ENCODE data around the gene MYBPH.

Gene MYBPH

DNA sequence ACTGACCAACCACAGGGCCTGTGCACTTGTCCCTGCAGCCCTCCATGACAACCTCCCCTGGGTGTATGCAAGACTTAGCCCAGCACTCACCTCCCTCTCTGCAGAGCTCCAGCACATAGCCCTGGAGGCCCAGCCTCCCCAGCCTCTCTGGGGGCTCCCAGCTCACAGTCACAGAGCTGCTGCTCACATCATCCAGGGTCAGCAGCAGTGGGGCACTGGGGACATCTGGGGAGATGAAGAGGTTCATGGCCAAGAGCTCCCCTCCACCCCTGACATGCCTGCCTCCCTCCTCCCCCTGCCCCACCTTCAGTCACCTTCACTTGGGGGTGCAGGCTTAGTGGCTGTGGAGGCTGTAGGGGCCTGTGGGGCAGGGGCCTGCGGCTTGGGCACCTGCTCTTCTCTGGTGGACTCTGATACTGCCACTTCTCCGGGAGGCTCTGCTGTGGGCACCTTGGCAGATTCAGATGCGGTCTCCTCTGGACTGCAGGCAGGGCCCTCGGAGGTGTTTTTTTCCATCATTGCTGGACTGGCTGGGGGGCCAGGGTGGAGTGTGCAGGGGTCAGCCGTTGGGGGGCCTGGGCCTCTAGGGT is at the start of gene MYBPH:
Gene MYBPH, minus strand, starts transcription at position 590 of the 590 bp plus-strand sequence. Its CDS starts 71 bp downstream, at position 519.
- Histone ChIP-seq H3K36me3 (ENCODE audit: insufficient read depth, low read length) (no peaks in the 10 kb centered on the region), H3K4me1 (ENCODE audit: insufficient read depth, low read length) (peaks cover 17% of the 10 kb centered on the region), H3K4me3 (ENCODE audit: low read length) (no peak within 1 kb of the TSS), H3K9me3 (ENCODE audit: low read length) (no peaks in the 10 kb centered on the region), H2AFZ (ENCODE audit: low read depth, low read length) (no peak within 1 kb of the TSS), H3K27me3 (ENCODE audit: insufficient read depth, low read length) (peaks cover 8% of the 10 kb centered on the region)

DNA sequence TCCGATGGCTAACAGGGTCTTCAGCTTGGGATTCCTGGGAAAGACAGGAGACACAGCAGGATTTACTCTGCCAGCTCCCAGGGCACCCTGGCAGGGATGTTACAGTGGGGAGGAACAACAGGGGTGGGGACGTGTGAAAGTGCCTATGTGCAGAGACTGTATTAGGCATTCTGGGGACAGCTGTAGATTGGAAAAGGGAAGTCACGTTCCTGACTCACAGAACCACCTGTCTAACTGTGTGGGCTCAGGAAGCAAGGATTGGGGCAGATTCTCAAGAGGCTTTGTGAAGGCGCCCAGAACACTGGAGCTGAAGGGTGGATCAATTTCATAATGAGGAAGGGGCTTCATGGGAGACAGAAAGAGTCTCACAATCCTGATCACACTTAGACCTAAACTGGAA is 49.4 kb upstream of the MYBPH start:
- H3K27me3 ChIP-seq (ENCODE audit: insufficient read depth, low read length): peaks cover 35% of the 10 kb centered on the region
- H2AFZ ChIP-seq (ENCODE audit: low read depth, low read length): no peak overlapping the region
- H3K4me3 ChIP-seq (ENCODE audit: low read length): no peak overlapping the region
- H3K9me3 ChIP-seq (ENCODE audit: low read length): no peaks in the 10 kb centered on the region
- no peaks in the 10 kb centered on the region for H3K36me3 ChIP-seq (ENCODE audit: insufficient read depth, low read length)
- H3K4me1 ChIP-seq (ENCODE audit: insufficient read depth, low read length): no peaks in the 10 kb centered on the region

DNA sequence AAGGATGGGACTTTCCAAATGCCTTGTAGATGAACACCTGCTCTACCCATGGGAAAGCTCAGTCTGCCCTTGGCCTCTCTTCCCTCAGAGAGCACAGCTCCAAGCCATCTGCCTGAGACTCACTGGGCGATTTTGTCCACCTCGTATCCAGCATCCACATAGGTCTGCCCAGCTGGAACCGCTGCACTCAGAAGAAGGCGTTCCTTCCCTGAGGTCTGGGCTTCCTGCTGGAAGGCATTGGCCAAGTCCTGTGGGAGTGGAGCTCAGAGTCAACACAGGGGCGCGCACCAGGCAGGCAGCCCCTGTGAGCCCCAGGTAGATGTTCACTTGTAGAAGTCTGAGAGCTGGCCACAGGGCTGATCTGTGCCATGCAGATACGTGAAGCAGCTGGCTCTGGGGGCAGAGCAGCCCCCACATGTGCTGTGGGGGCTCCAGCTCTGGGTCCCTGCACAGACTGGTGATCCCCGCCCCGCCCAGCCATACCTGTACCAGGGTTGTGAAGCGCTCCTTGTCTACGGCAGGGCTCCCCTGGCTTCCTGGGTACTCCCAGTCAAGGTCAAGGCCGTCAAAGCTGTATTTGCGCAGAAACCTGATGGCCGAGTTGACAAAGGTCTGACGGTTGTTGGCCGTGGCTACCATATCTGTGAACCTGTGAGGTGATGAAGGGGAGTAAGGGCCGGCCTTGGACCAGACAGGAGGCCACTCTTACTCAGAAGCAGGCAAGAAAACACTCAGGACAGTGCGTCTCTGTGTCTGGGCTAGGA is 47.6 kb upstream of the MYBPH start:
- Histone ChIP-seq H2AFZ (ENCODE audit: low read depth, low read length) (no peak overlapping the region), H3K36me3 (ENCODE audit: insufficient read depth, low read length) (no peaks in the 10 kb centered on the region), H3K27me3 (ENCODE audit: insufficient read depth, low read length) (peaks cover 39% of the 10 kb centered on the region), H3K4me1 (ENCODE audit: insufficient read depth, low read length) (no peaks in the 10 kb centered on the region), H3K4me3 (ENCODE audit: low read length) (no peak overlapping the region), H3K9me3 (ENCODE audit: low read length) (no peaks in the 10 kb centered on the region)

- Histone ChIP-seq H3K9me3 (ENCODE audit: low read length) (no peaks in the 10 kb centered on the region), H3K4me1 (ENCODE audit: insufficient read depth, low read length) (no peaks in the 10 kb centered on the region), H2AFZ (ENCODE audit: low read depth, low read length) (no peak overlapping the region), H3K36me3 (ENCODE audit: insufficient read depth, low read length) (no peaks in the 10 kb centered on the region), H3K4me3 (ENCODE audit: low read length) (no peak overlapping the region), H3K27me3 (ENCODE audit: insufficient read depth, low read length) (peaks cover 22% of the 10 kb centered on the region)
Measured at GRCh38 chr1:203219934-203220333, 44.3 kb upstream of the MYBPH start.

DNA sequence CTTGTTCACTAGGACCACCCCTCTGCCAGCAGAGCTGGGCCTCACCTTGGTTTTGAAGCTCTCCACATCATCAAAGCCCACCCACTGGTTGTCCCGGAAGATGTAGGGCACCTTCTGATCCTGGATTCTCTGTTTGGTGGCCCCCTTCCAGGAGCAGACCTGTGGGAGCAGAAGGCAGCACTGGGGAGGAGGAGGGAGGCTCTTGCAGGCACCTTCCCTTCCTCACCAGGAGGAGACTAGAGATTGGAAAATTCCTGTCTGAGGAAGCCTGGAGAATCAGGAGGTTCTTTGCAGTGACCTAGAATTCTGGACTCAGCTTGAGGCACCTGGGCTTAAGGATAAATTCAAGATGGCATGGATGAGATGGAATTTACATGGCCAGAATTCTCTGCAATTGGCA is 43.5 kb upstream of the MYBPH start:
- no peak overlapping the region for H2AFZ ChIP-seq (ENCODE audit: low read depth, low read length)
- no peaks in the 10 kb centered on the region for H3K36me3 ChIP-seq (ENCODE audit: insufficient read depth, low read length)
- H3K27me3 ChIP-seq (ENCODE audit: insufficient read depth, low read length): peaks cover 17% of the 10 kb centered on the region
- no peaks in the 10 kb centered on the region for H3K4me1 ChIP-seq (ENCODE audit: insufficient read depth, low read length)
- no peak overlapping the region for H3K4me3 ChIP-seq (ENCODE audit: low read length)
- no peaks in the 10 kb centered on the region for H3K9me3 ChIP-seq (ENCODE audit: low read length)

DNA sequence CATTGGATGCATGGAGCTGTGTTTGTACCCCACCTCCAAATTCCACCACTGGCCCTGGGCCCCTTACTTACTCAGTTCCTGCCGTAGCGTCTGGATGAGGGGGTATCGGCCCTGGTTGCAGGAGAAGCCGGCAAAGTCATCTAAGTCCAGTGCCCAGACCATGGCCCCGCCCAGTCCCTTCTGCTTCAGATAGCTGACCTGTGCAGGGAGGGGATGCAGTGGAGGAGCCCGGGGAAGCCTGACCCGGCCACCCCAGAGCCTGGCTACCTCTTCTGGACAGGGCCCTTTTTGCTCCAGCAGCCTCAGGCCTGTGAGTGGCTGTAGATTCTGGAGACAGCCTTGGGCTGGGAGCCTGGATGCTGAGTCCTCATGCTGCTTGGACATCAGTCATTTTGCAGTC is 42.0 kb upstream of the MYBPH start:
- Histone ChIP-seq H2AFZ (ENCODE audit: low read depth, low read length) (no peak overlapping the region), H3K9me3 (ENCODE audit: low read length) (no peaks in the 10 kb centered on the region), H3K27me3 (ENCODE audit: insufficient read depth, low read length) (peaks cover 14% of the 10 kb centered on the region), H3K4me3 (ENCODE audit: low read length) (no peak overlapping the region), H3K4me1 (ENCODE audit: insufficient read depth, low read length) (no peaks in the 10 kb centered on the region), H3K36me3 (ENCODE audit: insufficient read depth, low read length) (no peaks in the 10 kb centered on the region)

DNA sequence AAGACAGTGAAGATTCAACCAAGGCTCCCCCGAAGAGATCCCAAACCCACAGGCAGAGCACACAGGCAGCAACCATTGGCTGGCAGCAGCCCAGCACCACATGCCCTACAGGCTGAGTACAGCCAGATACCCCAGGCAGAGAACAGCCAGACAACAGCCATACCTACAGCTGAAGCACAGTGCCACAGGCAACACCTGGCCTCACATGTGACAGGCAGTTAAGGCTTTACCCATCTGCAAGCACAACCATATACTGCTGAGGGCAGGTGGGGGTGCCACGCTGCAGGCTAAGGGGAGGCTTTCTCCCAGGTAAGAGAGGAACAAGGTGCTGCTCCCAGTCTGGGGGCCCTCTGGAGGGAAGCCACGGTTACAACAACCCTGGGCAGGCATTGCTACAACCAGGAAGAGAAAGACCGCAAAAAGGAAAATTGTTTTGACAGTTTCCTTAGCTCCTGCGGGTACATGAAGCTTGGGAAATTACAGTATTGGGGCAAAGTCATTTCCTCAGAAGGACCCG is 41.6 kb upstream of the MYBPH start:
- Histone ChIP-seq H3K4me1 (ENCODE audit: insufficient read depth, low read length) (no peaks in the 10 kb centered on the region), H3K36me3 (ENCODE audit: insufficient read depth, low read length) (no peaks in the 10 kb centered on the region), H2AFZ (ENCODE audit: low read depth, low read length) (no peak overlapping the region), H3K4me3 (ENCODE audit: low read length) (no peak overlapping the region), H3K9me3 (ENCODE audit: low read length) (no peaks in the 10 kb centered on the region), H3K27me3 (ENCODE audit: insufficient read depth, low read length) (peaks cover 12% of the 10 kb centered on the region)

GRCh38 chr1:203216274-203217138 is 40.9 kb upstream of the MYBPH start:
- Histone ChIP-seq H2AFZ (ENCODE audit: low read depth, low read length) (no peak overlapping the region), H3K27me3 (ENCODE audit: insufficient read depth, low read length) (peaks cover 10% of the 10 kb centered on the region), H3K36me3 (ENCODE audit: insufficient read depth, low read length) (no peaks in the 10 kb centered on the region), H3K9me3 (ENCODE audit: low read length) (no peaks in the 10 kb centered on the region), H3K4me3 (ENCODE audit: low read length) (no peak overlapping the region), H3K4me1 (ENCODE audit: insufficient read depth, low read length) (no peaks in the 10 kb centered on the region)

DNA sequence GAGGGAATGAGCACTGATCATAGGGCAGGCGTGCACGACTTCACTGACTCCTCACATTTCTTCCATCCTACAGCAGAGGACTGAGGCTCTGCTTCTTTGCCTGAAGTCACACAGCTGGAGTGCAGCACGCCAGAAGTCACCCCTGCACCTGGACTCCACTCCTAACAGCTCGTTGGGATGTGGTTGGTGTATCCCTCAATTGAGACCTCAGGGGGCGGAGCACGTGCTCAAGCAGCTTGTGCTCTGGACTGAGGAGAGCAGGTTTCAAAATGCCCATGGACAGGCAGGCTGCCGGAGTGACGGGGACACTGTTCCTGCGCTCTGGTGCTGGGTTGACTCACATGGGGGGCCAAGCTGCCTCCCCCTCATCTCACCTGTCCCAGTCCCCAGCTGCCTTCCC is 39.9 kb upstream of the MYBPH start:
- Histone ChIP-seq H3K9me3 (ENCODE audit: low read length) (no peaks in the 10 kb centered on the region), H2AFZ (ENCODE audit: low read depth, low read length) (no peak overlapping the region), H3K27me3 (ENCODE audit: insufficient read depth, low read length) (peaks cover 10% of the 10 kb centered on the region), H3K4me3 (ENCODE audit: low read length) (no peak overlapping the region), H3K4me1 (ENCODE audit: insufficient read depth, low read length) (no peaks in the 10 kb centered on the region), H3K36me3 (ENCODE audit: insufficient read depth, low read length) (no peaks in the 10 kb centered on the region)

DNA sequence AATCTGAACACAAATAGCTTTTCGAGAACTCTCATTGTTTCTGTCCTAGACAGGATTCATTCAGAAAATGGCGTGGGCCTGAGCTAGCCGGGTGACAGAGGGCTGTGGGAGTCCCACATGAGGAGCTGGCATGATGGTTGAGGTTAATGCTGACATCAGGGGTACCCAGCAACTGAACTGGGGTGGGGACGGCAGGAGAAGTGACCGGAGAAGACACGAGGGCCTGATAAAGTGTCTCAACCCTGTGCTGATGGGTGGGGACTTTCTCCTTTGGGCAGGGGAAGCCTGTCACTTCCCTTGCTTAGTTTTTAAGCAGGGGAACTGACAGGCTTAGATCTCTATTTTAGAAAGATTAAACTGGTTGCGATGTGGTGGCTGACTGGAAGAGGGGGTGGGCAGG is 39.2 kb upstream of the MYBPH start:
- no peak overlapping the region for H3K4me3 ChIP-seq (ENCODE audit: low read length)
- no peaks in the 10 kb centered on the region for H3K36me3 ChIP-seq (ENCODE audit: insufficient read depth, low read length)
- H2AFZ ChIP-seq (ENCODE audit: low read depth, low read length): no peak overlapping the region
- H3K9me3 ChIP-seq (ENCODE audit: low read length): no peaks in the 10 kb centered on the region
- H3K4me1 ChIP-seq (ENCODE audit: insufficient read depth, low read length): no peaks in the 10 kb centered on the region
- peaks cover 8% of the 10 kb centered on the region for H3K27me3 ChIP-seq (ENCODE audit: insufficient read depth, low read length)

DNA sequence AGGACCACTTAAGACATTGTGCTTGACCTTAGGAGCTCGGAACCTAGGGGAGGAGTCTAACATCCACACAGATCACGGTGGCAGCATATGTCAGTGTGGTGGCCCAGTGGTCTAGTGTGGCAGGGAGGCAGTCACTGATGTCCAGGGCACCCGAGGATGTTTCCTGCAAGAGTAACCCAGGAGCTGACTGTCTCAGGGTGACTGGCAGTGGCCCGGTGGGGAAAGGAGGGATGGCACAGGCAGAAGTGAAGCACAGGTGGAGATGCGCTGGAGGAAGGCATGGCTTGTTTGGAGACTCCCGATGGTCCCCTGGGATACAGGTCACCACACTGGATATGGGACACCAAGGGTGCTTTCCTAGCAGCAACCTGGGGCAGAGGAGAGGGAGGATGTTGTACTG is 37.5 kb upstream of the MYBPH start:
- no peaks in the 10 kb centered on the region for H3K36me3 ChIP-seq (ENCODE audit: insufficient read depth, low read length)
- H3K27me3 ChIP-seq (ENCODE audit: insufficient read depth, low read length): peaks cover 3% of the 10 kb centered on the region
- H3K4me1 ChIP-seq (ENCODE audit: insufficient read depth, low read length): no peaks in the 10 kb centered on the region
- H3K4me3 ChIP-seq (ENCODE audit: low read length): no peak overlapping the region
- H2AFZ ChIP-seq (ENCODE audit: low read depth, low read length): no peak overlapping the region
- no peaks in the 10 kb centered on the region for H3K9me3 ChIP-seq (ENCODE audit: low read length)

DNA sequence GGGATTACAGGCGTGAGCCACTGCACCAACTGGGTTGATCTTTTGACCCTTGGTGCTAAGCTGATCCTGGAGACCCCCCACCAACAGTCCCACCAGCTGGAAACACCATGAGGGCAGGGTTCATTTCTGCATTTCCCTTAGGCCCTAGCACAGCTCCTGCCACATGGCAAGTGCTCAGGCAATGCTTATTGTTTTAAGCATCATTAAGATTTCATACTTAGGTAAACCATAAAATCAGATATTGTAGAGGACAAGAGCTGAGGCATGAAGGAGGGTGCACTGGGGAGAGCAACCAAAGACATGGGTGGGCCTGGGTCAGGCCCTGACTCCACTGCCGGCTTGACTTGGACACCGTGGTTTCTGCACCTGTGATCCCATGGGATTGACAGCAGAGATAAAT is 36.2 kb upstream of the MYBPH start:
- Histone ChIP-seq H3K4me1 (ENCODE audit: insufficient read depth, low read length) (no peaks in the 10 kb centered on the region), H3K9me3 (ENCODE audit: low read length) (no peaks in the 10 kb centered on the region), H3K36me3 (ENCODE audit: insufficient read depth, low read length) (no peaks in the 10 kb centered on the region), H3K4me3 (ENCODE audit: low read length) (no peak overlapping the region), H2AFZ (ENCODE audit: low read depth, low read length) (no peak overlapping the region), H3K27me3 (ENCODE audit: insufficient read depth, low read length) (peaks cover 3% of the 10 kb centered on the region)

DNA sequence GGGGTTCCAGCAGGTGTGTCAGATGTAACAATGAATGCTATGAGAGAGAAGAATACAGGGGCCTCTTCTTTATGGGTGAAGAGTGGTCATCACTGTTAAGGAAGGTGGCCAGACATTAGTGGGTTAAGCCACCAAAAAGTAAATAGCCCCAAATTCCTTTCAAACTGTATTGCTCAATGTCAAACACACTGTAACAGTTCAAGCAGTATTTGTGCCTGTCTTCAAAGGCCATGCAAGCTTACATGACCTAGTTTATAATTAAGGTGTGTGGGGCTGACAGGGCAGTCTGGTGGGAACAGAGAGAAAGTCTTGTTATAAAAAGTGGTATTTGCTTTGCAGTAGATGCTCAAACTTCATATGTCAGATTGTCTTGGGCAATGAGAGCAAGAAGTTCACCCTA is 35.4 kb upstream of the MYBPH start:
- Histone ChIP-seq H2AFZ (ENCODE audit: low read depth, low read length) (no peak overlapping the region), H3K4me3 (ENCODE audit: low read length) (no peak overlapping the region), H3K27me3 (ENCODE audit: insufficient read depth, low read length) (peaks cover 3% of the 10 kb centered on the region), H3K4me1 (ENCODE audit: insufficient read depth, low read length) (no peaks in the 10 kb centered on the region), H3K36me3 (ENCODE audit: insufficient read depth, low read length) (no peaks in the 10 kb centered on the region), H3K9me3 (ENCODE audit: low read length) (no peaks in the 10 kb centered on the region)

All from neuron (in vitro differentiated cells).